Esophagus (tissue), 2 donors: ENCODE measurements around the gene DEFB129. TPM values are rescaled to one million over a fixed set of nuclear protein-coding genes. Genes with fewer than 3 reads are reported as not detected.
"Not testable (repeated sequence)": the region's sequence is repeated elsewhere in the genome, so short reads cannot be mapped to it uniquely, and the experiment has no call there.

Source experiments
- H3K27ac ChIP-seq, 2 donors: one replicate each; pipeline ENCODE4 v1.5.1; 2013; ENCODE audit warnings: low read depth in 2 of 2, mild to moderate bottlenecking in 2 of 2, inconsistent platforms in 1 of 2, low read length in 1 of 2, moderate library complexity in 1 of 2
- H3K27me3 ChIP-seq, 2 donors: one replicate each; pipeline ENCODE4 v1.6.1; 2013; ENCODE audit warnings: low read length in 2 of 2, control low read depth in 1 of 2, mild to moderate bottlenecking in 1 of 2; ENCODE audit not compliant: insufficient read depth in 2 of 2, control insufficient read depth in 1 of 2
- H3K36me3 ChIP-seq, 2 donors: one replicate each; pipeline ENCODE4 v1.6.1; 2013; ENCODE audit warnings: low read length in 1 of 2; ENCODE audit not compliant: control insufficient read depth in 2 of 2, insufficient read depth in 2 of 2
- H3K4me1 ChIP-seq, 2 donors: one replicate each; pipeline ENCODE4 v1.6.1; 2013; ENCODE audit warnings: low read length in 1 of 2; ENCODE audit not compliant: control insufficient read depth in 2 of 2, insufficient read depth in 2 of 2
- H3K4me3 ChIP-seq, 2 donors: one replicate each; pipeline ENCODE4 v1.5.1; 2013; ENCODE audit warnings: low read length in 2 of 2, mild to moderate bottlenecking in 2 of 2, low read depth in 1 of 2, moderate library complexity in 1 of 2
- H3K9me3 ChIP-seq, 2 donors: one replicate each; pipeline ENCODE4 v1.6.1; 2013; ENCODE audit warnings: mild to moderate bottlenecking in 2 of 2, low read depth in 1 of 2, low read length in 1 of 2, moderate library complexity in 1 of 2; ENCODE audit not compliant: control insufficient read depth in 2 of 2, insufficient read depth in 1 of 2
- WGBS, 2 donors: extraction: QIAGEN DNeasy Blood & Tissue Kit; methylation state at CpG; one replicate each; pipeline ENCODE4 v1.1.7; 2013; 5-methylcytosine and 5-hydroxymethylcytosine counted together
- polyA plus RNA-seq, 2 donors: library from polyadenylated mRNA; stranded (reverse); fragments of 200-250 nt; gene quantifications; one replicate each; pipeline ENCODE4 v1.2.3, GENCODE V29; 2013
- donor health status: healthy with polysubstance abuse.
- donor health status: Bipolar disorder and iron deficiency.

The DEFB129 gene
- polyA plus RNA-seq, 2 donors, result not detected

GRCh38 chr20:215796-216195 lies 11.3 kb upstream of the DEFB129 start:
- Histone ChIP-seq H3K27me3 (no peaks in the 10 kb centered on the region), H3K4me1 (no peaks in the 10 kb centered on the region), H3K36me3 (no peaks in the 10 kb centered on the region), H3K27ac (no peak overlapping the region), H3K4me3 (no peak overlapping the region), H3K9me3 (no peaks in the 10 kb centered on the region)
- WGBS, 2 donors, result 73 to 78% methylated on average over 1 of the region's 1 CpG

- WGBS, 2 donors, result 64 to 70% methylated on average over 1 of the region's 1 CpG
- Histone ChIP-seq H3K9me3 (no peaks in the 10 kb centered on the region), H3K4me1 (no peaks in the 10 kb centered on the region), H3K4me3 (no peak overlapping the region), H3K36me3 (no peaks in the 10 kb centered on the region), H3K27ac (no peak overlapping the region), H3K27me3 (no peaks in the 10 kb centered on the region)
Measured at GRCh38 chr20:217266-217665, 9.8 kb upstream of the DEFB129 start.

- no peaks in the 10 kb centered on the region for H3K36me3 ChIP-seq
- H3K27me3 ChIP-seq, result no peaks in the 10 kb centered on the region
- H3K4me1 ChIP-seq, result no peaks in the 10 kb centered on the region
- WGBS, 2 donors, result 0 to 2% methylated on average over 1 of the region's 1 CpG
- H3K4me3 ChIP-seq, result no peak overlapping the region
- H3K9me3 ChIP-seq, result no peaks in the 10 kb centered on the region
- H3K27ac ChIP-seq, result no peak overlapping the region
Measured at GRCh38 chr20:219290-220115, 7.6 kb upstream of the DEFB129 start.

- H3K27ac ChIP-seq, result no peak overlapping the region
- H3K4me3 ChIP-seq, result no peak overlapping the region
- no peaks in the 10 kb centered on the region for H3K27me3 ChIP-seq
- H3K4me1 ChIP-seq, result no peaks in the 10 kb centered on the region
- H3K36me3 ChIP-seq, result no peaks in the 10 kb centered on the region
- H3K9me3 ChIP-seq, result no peaks in the 10 kb centered on the region
- 55 to 62% methylated on average over 1 of the region's 1 CpG for WGBS, 2 donors
Measured at GRCh38 chr20:221258-221830, 5.7 kb upstream of the DEFB129 start.

GRCh38 chr20:225879-226278 lies 1.2 kb upstream of the DEFB129 start:
- H3K9me3 ChIP-seq, H3K27ac ChIP-seq: not testable (repeated sequence)
- 85 to 87% methylated on average over 3 of the region's 3 CpGs for whole genome bisulfite sequencing, 2 donors

GRCh38 chr20:227439-228105 lies 514 bp downstream of the DEFB129 start:
- H3K4me1 ChIP-seq, result no peaks in the 10 kb centered on the region
- H3K4me3 ChIP-seq, result no peak overlapping the region
- 77 to 81% methylated on average over 3 of the region's 3 CpGs for WGBS, 2 donors
- peaks cover 0 to 3% of the 10 kb centered on the region in 2 donors for H3K27me3 ChIP-seq
- H3K27ac ChIP-seq, result no peak overlapping the region
- no peaks in the 10 kb centered on the region for H3K36me3 ChIP-seq
- no peaks in the 10 kb centered on the region for H3K9me3 ChIP-seq

More at GRCh38 chr20:225879-226278, 1.2 kb upstream of the DEFB129 start:
- H3K4me1 ChIP-seq, H3K4me3 ChIP-seq, H3K36me3 ChIP-seq, H3K27me3 ChIP-seq: not testable (repeated sequence)

GRCh38 chr20:235891-236290 lies 8.8 kb downstream of the DEFB129 start:
- Histone ChIP-seq H3K4me1 (no peaks in the 10 kb centered on the region), H3K27me3 (no peaks in the 10 kb centered on the region)
- WGBS, 2 donors, result 43 to 55% methylated on average over 1 of the region's 1 CpG

GRCh38 chr20:237489-237888 lies 10.4 kb downstream of the DEFB129 start:
- WGBS, 2 donors, result 31 to 54% methylated on average over 4 of the region's 4 CpGs
- Histone ChIP-seq H3K36me3 (no peaks in the 10 kb centered on the region), H3K9me3 (no peaks in the 10 kb centered on the region), H3K27ac (no peak overlapping the region), H3K4me3 (no peak overlapping the region), H3K4me1 (no peaks in the 10 kb centered on the region), H3K27me3 (no peaks in the 10 kb centered on the region)

More at GRCh38 chr20:235891-236290, 8.8 kb downstream of the DEFB129 start:
- Histone ChIP-seq H3K36me3 (no peaks in the 10 kb centered on the region), H3K27ac (no peak overlapping the region), H3K4me3 (no peak overlapping the region), H3K9me3 (no peaks in the 10 kb centered on the region)

- Histone ChIP-seq H3K27ac (no peak overlapping the region), H3K36me3 (no peaks in the 10 kb centered on the region), H3K9me3 (no peaks in the 10 kb centered on the region), H3K4me3 (no peak overlapping the region), H3K4me1 (no peaks in the 10 kb centered on the region), H3K27me3 (no peaks in the 10 kb centered on the region)
- 43 to 44% methylated on average over 3 of the region's 3 CpGs for WGBS, 2 donors
Measured at GRCh38 chr20:237929-238328, 10.9 kb downstream of the DEFB129 start.
